ENCODE results near the gene TAS1R3.

DNA sequence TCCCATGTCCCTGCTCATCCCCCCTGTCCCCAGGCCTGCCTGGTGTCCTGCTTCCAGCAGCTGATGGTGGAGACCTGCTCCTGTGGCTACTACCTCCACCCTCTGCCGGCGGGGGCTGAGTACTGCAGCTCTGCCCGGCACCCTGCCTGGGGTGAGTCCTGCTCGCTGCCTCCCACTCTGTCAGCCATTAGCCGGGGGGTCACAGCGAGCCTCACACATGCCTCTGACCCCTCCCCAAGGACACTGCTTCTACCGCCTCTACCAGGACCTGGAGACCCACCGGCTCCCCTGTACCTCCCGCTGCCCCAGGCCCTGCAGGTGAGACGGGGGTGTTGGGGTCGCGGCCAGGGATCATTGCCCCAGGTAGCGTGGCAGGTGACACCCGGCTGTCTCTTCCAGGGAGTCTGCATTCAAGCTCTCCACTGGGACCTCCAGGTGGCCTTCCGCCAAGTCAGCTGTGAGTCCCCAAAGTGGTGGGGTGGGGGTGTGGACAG is 40.8 kb upstream of the TAS1R3 start:
- TF ChIP-seq, protein P1, sequence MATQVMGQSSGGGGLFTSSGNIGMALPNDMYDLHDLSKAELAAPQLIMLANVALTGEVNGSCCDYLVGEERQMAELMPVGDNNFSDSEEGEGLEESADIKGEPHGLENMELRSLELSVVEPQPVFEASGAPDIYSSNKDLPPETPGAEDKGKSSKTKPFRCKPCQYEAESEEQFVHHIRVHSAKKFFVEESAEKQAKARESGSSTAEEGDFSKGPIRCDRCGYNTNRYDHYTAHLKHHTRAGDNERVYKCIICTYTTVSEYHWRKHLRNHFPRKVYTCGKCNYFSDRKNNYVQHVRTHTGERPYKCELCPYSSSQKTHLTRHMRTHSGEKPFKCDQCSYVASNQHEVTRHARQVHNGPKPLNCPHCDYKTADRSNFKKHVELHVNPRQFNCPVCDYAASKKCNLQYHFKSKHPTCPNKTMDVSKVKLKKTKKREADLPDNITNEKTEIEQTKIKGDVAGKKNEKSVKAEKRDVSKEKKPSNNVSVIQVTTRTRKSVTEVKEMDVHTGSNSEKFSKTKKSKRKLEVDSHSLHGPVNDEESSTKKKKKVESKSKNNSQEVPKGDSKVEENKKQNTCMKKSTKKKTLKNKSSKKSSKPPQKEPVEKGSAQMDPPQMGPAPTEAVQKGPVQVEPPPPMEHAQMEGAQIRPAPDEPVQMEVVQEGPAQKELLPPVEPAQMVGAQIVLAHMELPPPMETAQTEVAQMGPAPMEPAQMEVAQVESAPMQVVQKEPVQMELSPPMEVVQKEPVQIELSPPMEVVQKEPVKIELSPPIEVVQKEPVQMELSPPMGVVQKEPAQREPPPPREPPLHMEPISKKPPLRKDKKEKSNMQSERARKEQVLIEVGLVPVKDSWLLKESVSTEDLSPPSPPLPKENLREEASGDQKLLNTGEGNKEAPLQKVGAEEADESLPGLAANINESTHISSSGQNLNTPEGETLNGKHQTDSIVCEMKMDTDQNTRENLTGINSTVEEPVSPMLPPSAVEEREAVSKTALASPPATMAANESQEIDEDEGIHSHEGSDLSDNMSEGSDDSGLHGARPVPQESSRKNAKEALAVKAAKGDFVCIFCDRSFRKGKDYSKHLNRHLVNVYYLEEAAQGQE (IDR thresholded peaks at IDR 0.05; ENCODE audit: insufficient replicate concordance, low read depth): no peak
- TF ChIP-seq CTCF (IDR thresholded peaks at IDR 0.05; ENCODE audit: insufficient read depth, low read length) (peak; percentile 47), POLR2AphosphoS5 (IDR thresholded peaks at IDR 0.05; ENCODE audit: low read depth) (no peak), GABPA (IDR thresholded peaks at IDR 0.05; ENCODE audit: low read depth) (no peak), SPI1 (IDR thresholded peaks at IDR 0.05; ENCODE audit: borderline replicate concordance, low read depth) (no peak)

All from HL-60 (cell line).